ENCODE measurements around the gene MGAT3. TPM values are rescaled to one million over a fixed set of nuclear protein-coding genes. Genes with fewer than 3 reads are reported as not detected.
A peak's percentile ranks its signal among the peaks of the same experiment; 100 is the strongest.

The MGAT3 gene
- total and polyA plus RNA-seq, 8 donors, result 0.89 to 12.0 (median 1.6) TPM

DNA sequence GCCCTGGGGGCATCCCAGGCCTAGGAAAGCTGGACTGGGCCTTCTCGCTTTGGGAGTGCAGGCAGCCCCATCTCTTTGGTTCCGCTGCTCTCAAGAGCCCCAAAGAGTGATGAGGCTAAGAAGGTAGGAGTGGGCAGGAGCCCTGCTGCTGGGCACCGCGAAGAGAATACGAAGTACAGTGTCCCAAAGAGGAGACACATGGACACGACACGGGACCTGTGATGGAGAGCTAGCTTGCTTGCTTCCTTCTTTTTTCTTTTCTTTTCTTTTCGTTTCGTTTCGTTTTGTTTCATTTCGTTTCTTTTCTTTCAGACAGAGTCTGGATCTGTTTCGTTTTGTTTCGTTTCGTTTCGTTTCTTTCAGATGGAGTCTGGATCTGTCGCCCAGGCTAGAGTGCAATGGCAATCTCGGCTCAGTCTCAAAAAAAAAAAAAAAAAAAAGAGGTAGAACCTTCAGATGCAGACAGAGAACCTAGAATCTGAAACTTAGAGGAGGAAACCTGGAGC is 10.6 kb downstream of the MGAT3 start:
- intact Hi-C loops (cut with DNase I; ENCODE audit: low total_unique reads), result no loop called here
- H3K4me1 ChIP-seq, result peaks cover 26 to 51% (median 42%) of the 10 kb centered on the region in 4 donors
- WGBS, 5 donors, result 78 to 91% (median 90%) methylated on average over 17 of the region's 17 CpGs
- peak overlapping the region in 2 of 5 donors; percentile 18 to 71 for H3K27ac ChIP-seq
- no peak for TF ChIP-seq EP300 (IDR thresholded peaks at IDR 0.05)
- TF ChIP-seq POLR2A (IDR thresholded peaks at IDR 0.05), result no peak
- TF ChIP-seq, protein P1, sequence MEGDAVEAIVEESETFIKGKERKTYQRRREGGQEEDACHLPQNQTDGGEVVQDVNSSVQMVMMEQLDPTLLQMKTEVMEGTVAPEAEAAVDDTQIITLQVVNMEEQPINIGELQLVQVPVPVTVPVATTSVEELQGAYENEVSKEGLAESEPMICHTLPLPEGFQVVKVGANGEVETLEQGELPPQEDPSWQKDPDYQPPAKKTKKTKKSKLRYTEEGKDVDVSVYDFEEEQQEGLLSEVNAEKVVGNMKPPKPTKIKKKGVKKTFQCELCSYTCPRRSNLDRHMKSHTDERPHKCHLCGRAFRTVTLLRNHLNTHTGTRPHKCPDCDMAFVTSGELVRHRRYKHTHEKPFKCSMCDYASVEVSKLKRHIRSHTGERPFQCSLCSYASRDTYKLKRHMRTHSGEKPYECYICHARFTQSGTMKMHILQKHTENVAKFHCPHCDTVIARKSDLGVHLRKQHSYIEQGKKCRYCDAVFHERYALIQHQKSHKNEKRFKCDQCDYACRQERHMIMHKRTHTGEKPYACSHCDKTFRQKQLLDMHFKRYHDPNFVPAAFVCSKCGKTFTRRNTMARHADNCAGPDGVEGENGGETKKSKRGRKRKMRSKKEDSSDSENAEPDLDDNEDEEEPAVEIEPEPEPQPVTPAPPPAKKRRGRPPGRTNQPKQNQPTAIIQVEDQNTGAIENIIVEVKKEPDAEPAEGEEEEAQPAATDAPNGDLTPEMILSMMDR (IDR thresholded peaks at IDR 0.05), result no peak
- TF ChIP-seq POLR2AphosphoS5 (IDR thresholded peaks at IDR 0.05), result no peak
- H3K4me3 ChIP-seq, result no peak overlapping the region
- DNase-seq, result no peak
- H3K9me3 ChIP-seq, result no peaks in the 10 kb centered on the region
- H3K27me3 ChIP-seq, result peaks cover 0 to 15% (median 0%) of the 10 kb centered on the region in 3 donors
- H3K36me3 ChIP-seq, result no peaks in the 10 kb centered on the region

DNA sequence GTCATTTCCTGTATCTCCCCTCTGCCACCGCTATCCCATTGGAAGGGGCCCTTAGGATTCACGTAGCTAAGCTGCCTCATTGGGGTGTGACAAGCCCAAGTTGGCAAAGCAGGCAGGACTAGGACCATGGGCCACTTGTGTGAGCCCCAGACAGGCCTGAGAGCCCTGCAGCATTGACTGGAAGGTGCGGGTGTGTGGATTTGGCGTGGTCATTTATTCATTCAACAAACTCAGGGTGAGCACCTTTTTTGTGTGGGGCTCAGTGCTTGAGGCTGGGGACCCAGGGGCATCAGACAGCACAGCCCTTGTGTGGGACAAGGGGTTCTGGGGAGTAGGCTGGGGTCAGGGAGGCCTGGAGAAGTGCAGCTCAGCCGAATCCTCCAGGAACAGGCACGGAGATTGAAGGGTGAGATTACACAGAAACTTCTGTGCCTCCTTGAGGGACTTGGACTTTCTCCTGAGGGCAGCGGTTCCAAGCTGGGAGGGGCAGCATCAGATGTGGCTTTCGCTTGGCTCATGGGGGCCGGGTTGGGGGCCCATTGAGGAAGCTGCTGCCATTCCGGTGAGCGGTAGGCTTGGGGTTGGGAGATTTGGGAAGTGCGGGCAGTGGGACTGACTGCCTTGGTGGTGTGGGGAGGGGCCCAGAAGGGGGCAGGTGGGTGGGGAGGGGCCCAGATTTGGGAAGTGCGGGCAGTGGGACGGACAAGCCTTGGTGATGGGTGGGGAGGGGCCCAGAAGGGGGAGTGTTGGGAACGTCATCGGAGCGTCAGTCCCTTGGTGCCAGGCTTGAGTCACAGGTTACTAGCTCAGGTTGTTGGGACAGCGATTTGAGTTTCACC is 11.9 kb downstream of the MGAT3 start:
- H3K4me3 ChIP-seq, result no peak overlapping the region
- TF ChIP-seq, protein P1 (IDR thresholded peaks at IDR 0.05), result no peak
- TF ChIP-seq POLR2A (IDR thresholded peaks at IDR 0.05) (no peak), EP300 (IDR thresholded peaks at IDR 0.05) (no peak), POLR2AphosphoS5 (IDR thresholded peaks at IDR 0.05) (no peak)
- H3K27ac ChIP-seq, result peak overlapping the region in 1 of 5 donors; percentile 18
- H3K27me3 ChIP-seq, result peaks cover 0 to 15% (median 0%) of the 10 kb centered on the region in 3 donors
- no peaks in the 10 kb centered on the region for H3K36me3 ChIP-seq
- WGBS, 5 donors, result 76 to 88% (median 85%) methylated on average over 18 of the region's 18 CpGs
- peak in 1 of 2 donors; percentile 47 for DNase-seq
- H3K9me3 ChIP-seq, result no peaks in the 10 kb centered on the region
- H3K4me1 ChIP-seq, result peaks cover 28 to 62% (median 52%) of the 10 kb centered on the region in 4 donors
- intact Hi-C loops (cut with DNase I; ENCODE audit: low total_unique reads), result no loop called here

GRCh38 chr22:39469326-39469680 is 12.5 kb downstream of the MGAT3 start:
- no peak for TF ChIP-seq POLR2AphosphoS5 (IDR thresholded peaks at IDR 0.05)
- TF ChIP-seq EP300 (IDR thresholded peaks at IDR 0.05), result no peak
- no peak for TF ChIP-seq POLR2A (IDR thresholded peaks at IDR 0.05)
- TF ChIP-seq, protein P1 (IDR thresholded peaks at IDR 0.05), result no peak
- Histone ChIP-seq H3K27me3 (peaks cover 0 to 15% (median 0%) of the 10 kb centered on the region in 3 donors), H3K9me3 (no peaks in the 10 kb centered on the region), H3K36me3 (no peaks in the 10 kb centered on the region), H3K4me3 (no peak overlapping the region), H3K4me1 (peaks cover 32 to 68% (median 57%) of the 10 kb centered on the region in 4 donors), H3K27ac (no peak overlapping the region)
- intact Hi-C loops (cut with DNase I; ENCODE audit: low total_unique reads), result no loop called here
- DNase-seq, result no peak
- WGBS, 5 donors, result 56 to 91% (median 75%) methylated on average over 6 of the region's 6 CpGs

- DNase-seq, result peak in 1 of 2 donors; percentile 59
- H3K9me3 ChIP-seq, result no peaks in the 10 kb centered on the region
- intact Hi-C loops (cut with DNase I; ENCODE audit: low total_unique reads), result no loop called here
- no peak for TF ChIP-seq EP300 (IDR thresholded peaks at IDR 0.05)
- TF ChIP-seq, protein P1 (IDR thresholded peaks at IDR 0.05), result no peak
- TF ChIP-seq POLR2A (IDR thresholded peaks at IDR 0.05), result no peak
- TF ChIP-seq POLR2AphosphoS5 (IDR thresholded peaks at IDR 0.05), result no peak
- H3K27me3 ChIP-seq, result peaks cover 0 to 15% (median 0%) of the 10 kb centered on the region in 3 donors
- H3K4me1 ChIP-seq, result peaks cover 38 to 74% (median 63%) of the 10 kb centered on the region in 4 donors
- no peaks in the 10 kb centered on the region for H3K36me3 ChIP-seq
- no peak overlapping the region for H3K4me3 ChIP-seq
- 42 to 66% (median 48%) methylated on average over 19 to 26 of the region's 26 CpGs for WGBS, 5 donors
- peak overlapping the region in 4 of 5 donors; percentile 10 to 86 (median 70) for H3K27ac ChIP-seq
Measured at GRCh38 chr22:39469681-39470450, 13.1 kb downstream of the MGAT3 start.
